ENCODE results near the gene PRKG1.

PRKG1 gene

GRCh38 chr10:51057925-51058324, 16.4 kb upstream of the PRKG1 start:
- Histone ChIP-seq H3K14ac (ENCODE audit: low read length) (no peak overlapping the region), H3K27ac (replicated peaks; ENCODE audit: low read length) (no peak overlapping the region), H3K4me2 (ENCODE audit: insufficient read depth, low read length, poor library complexity, severe bottlenecking) (no peak overlapping the region), H2BK5ac (ENCODE audit: low read length) (no peak overlapping the region), H3K4me1 (ENCODE audit: control insufficient read depth in 2 of 2, insufficient read depth in 1 of 2, low read depth in 1 of 2, low read length in 2 of 2) (no peaks in the 10 kb centered on the region), H4K91ac (ENCODE audit: low read depth, low read length, poor library complexity) (no peak overlapping the region), H3K36me3 (replicated peaks in 1 of 2; ENCODE audit: control insufficient read depth in 2 of 2, insufficient read depth in 2 of 2, low read length in 2 of 2) (no peaks in the 10 kb centered on the region), H3K4me3 (ENCODE audit: low read length in 2 of 2) (no peak overlapping the region), H3K4ac (ENCODE audit: low read length) (no peak overlapping the region), H2BK15ac (ENCODE audit: low read length) (no peak overlapping the region), H3K27me3 (ENCODE audit: control insufficient read depth in 3 of 3, insufficient read depth in 3 of 3, low read depth in 1 of 3, low read length in 3 of 3) (peaks cover 0 to 3% (median 0%) of the 10 kb centered on the region in 3 experiments), H4K8ac (ENCODE audit: low read depth, low read length) (no peak overlapping the region), H2AK5ac (ENCODE audit: low read depth, low read length) (no peak overlapping the region), H2AFZ (ENCODE audit: low read length) (no peak overlapping the region), H2BK12ac (ENCODE audit: low read length) (no peak overlapping the region), H3K23ac (ENCODE audit: low read depth, low read length, poor library complexity) (no peak overlapping the region), H3K9ac (ENCODE audit: low read depth, low read length, poor library complexity) (no peak overlapping the region), H2BK120ac (ENCODE audit: low read depth, low read length) (no peak overlapping the region), H3K9me3 (replicated peaks in 1 of 2; ENCODE audit: control insufficient read depth in 2 of 2, insufficient read depth in 1 of 2, low read depth in 1 of 2, low read length in 2 of 2) (peaks cover 0 to 1% of the 10 kb centered on the region in 2 donors), H3K18ac (ENCODE audit: low read length) (no peak overlapping the region), H3K79me1 (ENCODE audit: low read depth, low read length) (no peaks in the 10 kb centered on the region)
- no peak for DNase-seq (ENCODE audit: low spot score)
- WGBS, 2 donors (ENCODE audit: extremely low coverage in 2 of 2, insufficient read length in 2 of 2, insufficient replicate concordance in 1 of 2): no CpG with 5 or more reads among the region's 4 CpGs

DNA sequence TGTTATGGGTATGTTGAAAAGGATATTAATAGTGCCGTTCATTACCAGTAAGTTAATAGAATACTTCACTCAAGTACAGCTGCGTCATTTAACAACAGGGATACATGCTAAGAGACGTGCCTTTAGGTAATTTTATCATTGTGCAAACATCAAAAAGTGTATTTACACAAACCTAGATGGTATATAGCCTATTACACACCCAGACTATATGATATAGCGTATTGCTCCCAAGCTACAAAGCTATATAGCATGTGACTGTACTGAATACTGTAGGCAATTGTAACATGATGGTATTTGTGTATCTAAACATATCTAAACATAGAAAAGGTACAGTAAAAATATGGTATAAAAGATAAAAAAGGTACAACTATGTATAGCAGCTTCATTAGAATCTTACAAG, 11.1 kb upstream of the PRKG1 start:
- H4K8ac ChIP-seq (ENCODE audit: low read depth, low read length): no peak overlapping the region
- H3K14ac ChIP-seq (ENCODE audit: low read length): no peak overlapping the region
- no peak overlapping the region for H3K9ac ChIP-seq (ENCODE audit: low read depth, low read length, poor library complexity)
- no peak overlapping the region for H3K4me3 ChIP-seq (ENCODE audit: low read length in 2 of 2)
- no peaks in the 10 kb centered on the region for H3K79me1 ChIP-seq (ENCODE audit: low read depth, low read length)
- H3K36me3 ChIP-seq (replicated peaks in 1 of 2; ENCODE audit: control insufficient read depth in 2 of 2, insufficient read depth in 2 of 2, low read length in 2 of 2): no peaks in the 10 kb centered on the region
- H2BK120ac ChIP-seq (ENCODE audit: low read depth, low read length): no peak overlapping the region
- H3K23ac ChIP-seq (ENCODE audit: low read depth, low read length, poor library complexity): no peak overlapping the region
- H2BK5ac ChIP-seq (ENCODE audit: low read length): no peak overlapping the region
- H3K9me3 ChIP-seq (replicated peaks in 1 of 2; ENCODE audit: control insufficient read depth in 2 of 2, insufficient read depth in 1 of 2, low read depth in 1 of 2, low read length in 2 of 2): no peaks in the 10 kb centered on the region
- H2AFZ ChIP-seq (ENCODE audit: low read length): no peak overlapping the region
- no peak overlapping the region for H2BK15ac ChIP-seq (ENCODE audit: low read length)
- no peak overlapping the region for H3K4me2 ChIP-seq (ENCODE audit: insufficient read depth, low read length, poor library complexity, severe bottlenecking)
- no peak overlapping the region for H3K4ac ChIP-seq (ENCODE audit: low read length)
- H3K27me3 ChIP-seq (ENCODE audit: control insufficient read depth in 3 of 3, insufficient read depth in 3 of 3, low read depth in 1 of 3, low read length in 3 of 3): no peaks in the 10 kb centered on the region
- DNase-seq (ENCODE audit: low spot score): no peak
- H2BK12ac ChIP-seq (ENCODE audit: low read length): no peak overlapping the region
- no peak overlapping the region for H4K91ac ChIP-seq (ENCODE audit: low read depth, low read length, poor library complexity)
- H3K4me1 ChIP-seq (ENCODE audit: control insufficient read depth in 2 of 2, insufficient read depth in 1 of 2, low read depth in 1 of 2, low read length in 2 of 2): no peaks in the 10 kb centered on the region
- H2AK5ac ChIP-seq (ENCODE audit: low read depth, low read length): no peak overlapping the region
- no peak overlapping the region for H3K18ac ChIP-seq (ENCODE audit: low read length)
- WGBS, 2 donors (ENCODE audit: extremely low coverage in 2 of 2, insufficient read length in 2 of 2, insufficient replicate concordance in 1 of 2): no CpG with 5 or more reads among the region's 4 CpGs
- H3K27ac ChIP-seq (replicated peaks; ENCODE audit: low read length): no peak overlapping the region

DNA sequence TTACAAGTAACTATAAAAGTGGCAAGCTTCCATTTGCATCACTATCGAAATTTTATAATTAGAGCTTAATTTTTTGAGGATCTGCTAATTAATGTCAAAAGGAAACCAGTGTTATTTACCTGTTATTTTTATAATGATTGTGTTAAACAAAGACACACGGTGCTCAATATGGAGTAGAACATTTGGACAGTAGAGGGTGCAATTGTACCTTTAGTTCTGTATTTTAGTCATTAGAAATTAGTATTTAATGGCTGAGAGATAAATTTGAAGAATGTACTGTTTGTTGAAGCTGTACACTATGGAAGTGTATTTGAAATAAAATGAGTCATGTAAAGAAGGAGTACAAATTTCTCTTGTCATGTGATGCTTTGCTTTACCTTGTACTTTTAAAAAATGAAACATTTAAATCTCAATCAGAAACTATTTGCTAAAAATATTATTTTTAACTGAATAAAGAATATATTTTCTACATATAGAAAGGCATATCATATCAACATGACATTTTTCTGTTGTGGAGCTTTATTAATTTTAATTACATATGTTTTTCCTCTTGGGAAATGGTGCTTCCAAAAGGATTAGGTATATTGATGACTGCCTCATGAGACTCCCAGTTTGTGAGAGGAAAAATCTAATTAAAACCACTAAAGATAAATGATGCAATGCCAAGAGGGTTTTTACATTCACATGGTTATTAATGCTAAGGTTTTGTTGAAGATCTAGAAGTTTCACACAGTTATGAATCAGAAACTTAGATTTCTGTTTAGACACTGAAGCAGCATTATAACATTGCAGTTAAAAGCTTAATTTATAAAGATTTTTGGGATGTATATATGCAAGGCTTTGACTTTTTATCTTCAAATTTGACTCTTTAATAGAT, 10.4 kb upstream of the PRKG1 start:
- Histone ChIP-seq H3K9ac (ENCODE audit: low read depth, low read length, poor library complexity) (no peak overlapping the region), H4K91ac (ENCODE audit: low read depth, low read length, poor library complexity) (no peak overlapping the region), H3K27me3 (ENCODE audit: control insufficient read depth in 3 of 3, insufficient read depth in 3 of 3, low read depth in 1 of 3, low read length in 3 of 3) (no peaks in the 10 kb centered on the region), H2BK15ac (ENCODE audit: low read length) (no peak overlapping the region), H3K9me3 (replicated peaks in 1 of 2; ENCODE audit: control insufficient read depth in 2 of 2, insufficient read depth in 1 of 2, low read depth in 1 of 2, low read length in 2 of 2) (no peaks in the 10 kb centered on the region), H3K4ac (ENCODE audit: low read length) (no peak overlapping the region), H3K36me3 (replicated peaks in 1 of 2; ENCODE audit: control insufficient read depth in 2 of 2, insufficient read depth in 2 of 2, low read length in 2 of 2) (no peaks in the 10 kb centered on the region), H3K4me3 (ENCODE audit: low read length in 2 of 2) (no peak overlapping the region), H3K4me2 (ENCODE audit: insufficient read depth, low read length, poor library complexity, severe bottlenecking) (no peak overlapping the region), H2BK120ac (ENCODE audit: low read depth, low read length) (no peak overlapping the region), H2BK12ac (ENCODE audit: low read length) (no peak overlapping the region), H2AK5ac (ENCODE audit: low read depth, low read length) (no peak overlapping the region), H3K18ac (ENCODE audit: low read length) (no peak overlapping the region), H3K23ac (ENCODE audit: low read depth, low read length, poor library complexity) (no peak overlapping the region), H3K79me1 (ENCODE audit: low read depth, low read length) (no peaks in the 10 kb centered on the region), H3K4me1 (ENCODE audit: control insufficient read depth in 2 of 2, insufficient read depth in 1 of 2, low read depth in 1 of 2, low read length in 2 of 2) (no peaks in the 10 kb centered on the region), H2BK5ac (ENCODE audit: low read length) (no peak overlapping the region), H2AFZ (ENCODE audit: low read length) (no peak overlapping the region), H4K8ac (ENCODE audit: low read depth, low read length) (no peak overlapping the region), H3K14ac (ENCODE audit: low read length) (no peak overlapping the region), H3K27ac (replicated peaks; ENCODE audit: low read length) (no peak overlapping the region)
- no CpG with 5 or more reads among the region's 2 CpGs for WGBS, 2 donors (ENCODE audit: extremely low coverage in 2 of 2, insufficient read length in 2 of 2, insufficient replicate concordance in 1 of 2)
- no peak for DNase-seq (ENCODE audit: low spot score)

DNA sequence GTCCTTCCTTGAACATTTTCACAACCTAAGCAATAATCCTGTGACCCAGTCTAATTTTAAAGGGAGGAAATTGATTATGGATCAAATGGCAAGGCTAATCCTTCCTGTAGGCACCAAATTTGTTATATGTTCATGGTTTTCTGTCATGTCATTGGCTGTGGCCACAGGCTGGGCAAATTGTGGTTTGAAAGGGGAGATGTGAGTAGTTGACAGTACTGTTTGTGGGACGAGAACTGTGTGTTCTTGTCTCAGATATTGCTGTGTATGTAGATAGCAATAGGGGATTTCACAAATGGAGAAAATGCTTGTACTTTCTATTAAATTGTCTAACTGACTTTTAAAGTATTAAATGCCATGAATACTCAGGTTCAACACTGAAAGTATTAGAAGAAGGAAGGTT, 8.1 kb upstream of the PRKG1 start:
- no peak overlapping the region for H4K8ac ChIP-seq (ENCODE audit: low read depth, low read length)
- no CpG with 5 or more reads among the region's 1 CpG for WGBS, 2 donors (ENCODE audit: extremely low coverage in 2 of 2, insufficient read length in 2 of 2, insufficient replicate concordance in 1 of 2)
- no peak for DNase-seq (ENCODE audit: low spot score)

More for the DNA sequence above, 8.1 kb upstream of the PRKG1 start:
- Histone ChIP-seq H3K4ac (ENCODE audit: low read length) (no peak overlapping the region), H3K27ac (replicated peaks; ENCODE audit: low read length) (no peak overlapping the region), H3K9ac (ENCODE audit: low read depth, low read length, poor library complexity) (no peak overlapping the region), H3K4me2 (ENCODE audit: insufficient read depth, low read length, poor library complexity, severe bottlenecking) (no peak overlapping the region), H3K14ac (ENCODE audit: low read length) (no peak overlapping the region), H3K18ac (ENCODE audit: low read length) (no peak overlapping the region), H3K4me3 (ENCODE audit: low read length in 2 of 2) (no peak overlapping the region), H2BK12ac (ENCODE audit: low read length) (no peak overlapping the region), H3K23ac (ENCODE audit: low read depth, low read length, poor library complexity) (no peak overlapping the region), H3K79me1 (ENCODE audit: low read depth, low read length) (no peaks in the 10 kb centered on the region), H2AK5ac (ENCODE audit: low read depth, low read length) (no peak overlapping the region), H3K27me3 (ENCODE audit: control insufficient read depth in 3 of 3, insufficient read depth in 3 of 3, low read depth in 1 of 3, low read length in 3 of 3) (no peaks in the 10 kb centered on the region), H3K4me1 (ENCODE audit: control insufficient read depth in 2 of 2, insufficient read depth in 1 of 2, low read depth in 1 of 2, low read length in 2 of 2) (no peaks in the 10 kb centered on the region), H2BK15ac (ENCODE audit: low read length) (no peak overlapping the region), H4K91ac (ENCODE audit: low read depth, low read length, poor library complexity) (no peak overlapping the region), H3K36me3 (replicated peaks in 1 of 2; ENCODE audit: control insufficient read depth in 2 of 2, insufficient read depth in 2 of 2, low read length in 2 of 2) (no peaks in the 10 kb centered on the region), H2BK5ac (ENCODE audit: low read length) (no peak overlapping the region), H2BK120ac (ENCODE audit: low read depth, low read length) (no peak overlapping the region), H3K9me3 (replicated peaks in 1 of 2; ENCODE audit: control insufficient read depth in 2 of 2, insufficient read depth in 1 of 2, low read depth in 1 of 2, low read length in 2 of 2) (no peaks in the 10 kb centered on the region), H2AFZ (ENCODE audit: low read length) (no peak overlapping the region)
